HCT116 (cell line): Measurements from ENCODE around the gene ASAP3. TPM values are rescaled to one million over a fixed set of nuclear protein-coding genes. Genes with fewer than 3 reads are reported as not detected.

ENCODE experiments used
- ATAC-seq: fragments of 200-7000 bp; cut with Tn5 transposase; 2 replicates; pipeline ENCODE4 v1.9.1; 2020; ENCODE audit warnings: mild to moderate bottlenecking, moderate library complexity
- BruUV-seq: library from RNA; stranded (reverse); fragments of 400-500 nt; replicated peaks from 2 replicates; lab custom pipeline; 2021; lab: Mats Ljungman, UMichigan
- CTCF ChIA-PET: fragments of 300-600 bp; sonication (Branson Sonifier 250); formaldehyde crosslinking; loops from one replicate; lab custom pipeline; 2021; ENCODE audit warnings: antibody characterized with exemption; lab: Charles Lee
- POLR2A ChIA-PET: fragments of 300-600, 350-600 bp; sonication (Branson Sonifier 250); formaldehyde crosslinking; loops from one replicate; lab custom pipeline; 2021; ENCODE audit warnings: antibody characterized with exemption; lab: Charles Lee
- RAD21 ChIA-PET, 2 experiments: fragments of 300-600 bp; sonication (Branson Sonifier 250); formaldehyde crosslinking; loops; one replicate each; lab custom pipeline; 2023; ENCODE audit warnings: low total read pairs in 2 of 2; ENCODE audit not compliant: uncharacterized antibody in 2 of 2, unreplicated experiment in 2 of 2, low non-redundant PET in 1 of 2; lab: Charles Lee
- DNase-seq: peaks from one replicate; pipeline ENCODE4 v3.0.0-alpha.2; 2010; ENCODE audit warnings: low read depth, low spot score
- H2AFZ ChIP-seq: fragments of 200-600 bp; shearing (Covaris generic), sonication (generic); 2 replicates; pipeline ENCODE4 v1.6.1; 2017; ENCODE audit warnings: low read depth, mixed run types, mixed read lengths, antibody characterized with exemption, low read length; ENCODE audit not compliant: poor library complexity, severe bottlenecking
- H3K27ac ChIP-seq: 2 replicates; pipeline ENCODE4 v1.5.1; 2012; ENCODE audit warnings: low read depth, low read length
- H3K27me3 ChIP-seq: fragments of 200-600 bp; sonication (generic); 2 replicates; pipeline ENCODE4 v1.6.1; 2016; ENCODE audit warnings: mixed run types, low read length, mixed read lengths; ENCODE audit not compliant: insufficient read depth
- H3K36me3 ChIP-seq, 2 experiments: fragments of 200-500 bp in 1 of 2; fragments of 200-600 bp in 1 of 2; sonication (Bioruptor generic) in 1 of 2; sonication (generic) in 1 of 2; 2 replicates each; pipeline versions ENCODE4 v1.5.1 to v1.6.1; 2014 to 2016; ENCODE audit warnings: low read length in 2 of 2, inconsistent platforms in 1 of 2, mixed read lengths in 1 of 2, mixed run types in 1 of 2; ENCODE audit not compliant: insufficient read depth in 2 of 2, control insufficient read depth in 1 of 2
- H3K4me1 ChIP-seq, 2 experiments: fragments of 200-600 bp in 1 of 2; sonication (generic) in 1 of 2; 2 replicates each; pipeline versions ENCODE4 v1.5.1 to v1.6.1; 2012 to 2017; ENCODE audit warnings: low read length in 2 of 2, inconsistent platforms in 1 of 2, mild to moderate bottlenecking in 1 of 2, mixed read lengths in 1 of 2, mixed run types in 1 of 2, moderate library complexity in 1 of 2; ENCODE audit not compliant: insufficient read depth in 2 of 2, control insufficient read depth in 1 of 2
- H3K4me2 ChIP-seq: fragments of 200-600 bp; sonication (generic); 2 replicates; pipeline ENCODE4 v1.6.1; 2017; ENCODE audit warnings: mixed run types, low read length, mixed read lengths
- H3K4me3 ChIP-seq, 2 experiments: fragments of 200-600 bp in 1 of 2; sonication (generic) in 1 of 2; replicated peaks in 1 of 2; 2 replicates each; pipeline ENCODE4 v1.5.1; 2011 to 2016; ENCODE audit warnings: low read length in 2 of 2, control low read depth in 1 of 2, low read depth in 1 of 2, mild to moderate bottlenecking in 1 of 2, mixed read lengths in 1 of 2, mixed run types in 1 of 2
- H3K79me2 ChIP-seq: fragments of 200-600 bp; sonication (generic); 2 replicates; pipeline ENCODE4 v1.6.1; 2017; ENCODE audit warnings: mild to moderate bottlenecking, mixed run types, low read length, moderate library complexity, mixed read lengths; ENCODE audit not compliant: insufficient read depth
- H3K9ac ChIP-seq: fragments of 200-600 bp; sonication (generic); 2 replicates; pipeline ENCODE4 v1.6.1; 2016; ENCODE audit warnings: low read length, mixed read lengths
- H3K9me2 ChIP-seq: fragments of 200-600 bp; sonication (generic), shearing (Covaris generic); 2 replicates; pipeline ENCODE4 v1.6.1; 2017; ENCODE audit warnings: mixed run types, mild to moderate bottlenecking, moderate library complexity; ENCODE audit not compliant: insufficient read depth
- H3K9me3 ChIP-seq, 2 experiments: fragments of 200-500 bp in 1 of 2; fragments of 200-600 bp in 1 of 2; sonication (Bioruptor generic) in 1 of 2; sonication (generic) in 1 of 2; 2 replicates each; pipeline ENCODE4 v1.6.1; 2014 to 2017; ENCODE audit warnings: low read length in 2 of 2, mixed read lengths in 2 of 2, inconsistent platforms in 1 of 2, low read depth in 1 of 2, mild to moderate bottlenecking in 1 of 2, mixed run types in 1 of 2, moderate library complexity in 1 of 2; ENCODE audit not compliant: control insufficient read depth in 1 of 2, insufficient read depth in 1 of 2
- H4K20me1 ChIP-seq: fragments of 200-600 bp; sonication (generic), shearing (Covaris generic); 2 replicates; pipeline ENCODE4 v1.6.1; 2017; ENCODE audit warnings: mixed run types, mild to moderate bottlenecking, moderate library complexity; ENCODE audit not compliant: insufficient read depth
- CEBPB ChIP-seq: IDR thresholded peaks from 2 replicates; pipeline ENCODE4 v1.6.1; 2012; ENCODE audit warnings: low read depth
- EZH2phosphoT487 ChIP-seq: fragments of 200-600 bp; IDR thresholded peaks from 2 replicates; pipeline ENCODE4 v1.6.1; 2018; ENCODE audit warnings: antibody characterized with exemption, borderline replicate concordance
- POLR2AphosphoS5 ChIP-seq: IDR thresholded peaks from 2 replicates; pipeline ENCODE4 v1.6.1; 2011; ENCODE audit warnings: mild to moderate bottlenecking, low read depth, low read length, moderate library complexity
- SRF ChIP-seq: IDR thresholded peaks from 2 replicates; pipeline ENCODE4 v1.6.1; 2012; ENCODE audit warnings: low read depth
- TCF7L2 ChIP-seq: IDR thresholded peaks from 2 replicates; pipeline ENCODE4 v1.7.0; 2011; ENCODE audit warnings: borderline replicate concordance, inconsistent platforms; ENCODE audit not compliant: insufficient read depth, insufficient read length; ENCODE audit errors: extremely low read depth
- ZBTB33 ChIP-seq: IDR thresholded peaks from 2 replicates; pipeline ENCODE4 v1.6.1; 2011; ENCODE audit warnings: mild to moderate bottlenecking, low read length, moderate library complexity; ENCODE audit not compliant: insufficient replicate concordance; ENCODE audit errors: extremely low read depth
- ZNF274 ChIP-seq: fragments of 200-500 bp; sonication (Bioruptor generic); IDR thresholded peaks from 2 replicates; pipeline ENCODE4 v1.6.1; 2014; ENCODE audit warnings: mild to moderate bottlenecking, low read depth, low read length, inconsistent platforms
- intact Hi-C: fragments of 100-400 bp; cut with micrococcal nuclease; formaldehyde crosslinking; loops from 2 replicates; pipeline ENCODE4 v1.10.0; 2022
- total RNA-seq: library from RNA; stranded (reverse); gene quantifications from one replicate; pipeline ENCODE4 v1.2.1, GENCODE V29; 2021; ENCODE audit not compliant: unreplicated experiment
- TF ChIP-seq, protein P1 (sequence below): IDR thresholded peaks from 2 replicates; pipeline ENCODE4 v1.6.1; 2012; ENCODE audit warnings: low read depth
- TF ChIP-seq, protein P2 (sequence below): IDR thresholded peaks from 2 replicates; pipeline ENCODE4 v1.6.1; 2012

Gene ASAP3
- total RNA-seq, 1 experiment from 2014 or later, result 19.7 TPM

DNA sequence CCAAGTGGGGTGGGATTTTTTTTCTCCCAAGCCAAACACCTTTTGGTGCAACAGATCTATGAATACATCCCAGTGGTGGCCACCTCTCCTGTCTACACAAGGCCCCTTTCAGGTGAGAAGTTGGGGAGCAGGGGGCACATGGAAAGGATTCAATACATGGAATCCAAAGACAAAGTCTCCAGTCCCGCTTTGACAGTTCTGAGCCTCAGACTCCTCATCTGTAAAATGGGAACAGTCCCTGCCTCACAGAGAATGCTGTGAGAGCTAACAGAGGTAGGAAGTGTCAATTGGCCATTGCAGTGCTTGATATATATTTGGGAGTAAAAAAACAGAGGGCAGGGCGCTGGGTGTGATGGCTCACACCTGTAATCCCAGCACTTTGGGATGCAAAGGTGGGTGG, 87.6 kb downstream of the ASAP3 start:
- H3K27me3 ChIP-seq, result no peaks in the 10 kb centered on the region
- TF ChIP-seq CEBPB (no peak), SRF (no peak), ZBTB33 (no peak), TCF7L2 (no peak), ZNF274 (no peak), EZH2phosphoT487 (no peak), POLR2AphosphoS5 (no peak)
- TF ChIP-seq, protein P1, sequence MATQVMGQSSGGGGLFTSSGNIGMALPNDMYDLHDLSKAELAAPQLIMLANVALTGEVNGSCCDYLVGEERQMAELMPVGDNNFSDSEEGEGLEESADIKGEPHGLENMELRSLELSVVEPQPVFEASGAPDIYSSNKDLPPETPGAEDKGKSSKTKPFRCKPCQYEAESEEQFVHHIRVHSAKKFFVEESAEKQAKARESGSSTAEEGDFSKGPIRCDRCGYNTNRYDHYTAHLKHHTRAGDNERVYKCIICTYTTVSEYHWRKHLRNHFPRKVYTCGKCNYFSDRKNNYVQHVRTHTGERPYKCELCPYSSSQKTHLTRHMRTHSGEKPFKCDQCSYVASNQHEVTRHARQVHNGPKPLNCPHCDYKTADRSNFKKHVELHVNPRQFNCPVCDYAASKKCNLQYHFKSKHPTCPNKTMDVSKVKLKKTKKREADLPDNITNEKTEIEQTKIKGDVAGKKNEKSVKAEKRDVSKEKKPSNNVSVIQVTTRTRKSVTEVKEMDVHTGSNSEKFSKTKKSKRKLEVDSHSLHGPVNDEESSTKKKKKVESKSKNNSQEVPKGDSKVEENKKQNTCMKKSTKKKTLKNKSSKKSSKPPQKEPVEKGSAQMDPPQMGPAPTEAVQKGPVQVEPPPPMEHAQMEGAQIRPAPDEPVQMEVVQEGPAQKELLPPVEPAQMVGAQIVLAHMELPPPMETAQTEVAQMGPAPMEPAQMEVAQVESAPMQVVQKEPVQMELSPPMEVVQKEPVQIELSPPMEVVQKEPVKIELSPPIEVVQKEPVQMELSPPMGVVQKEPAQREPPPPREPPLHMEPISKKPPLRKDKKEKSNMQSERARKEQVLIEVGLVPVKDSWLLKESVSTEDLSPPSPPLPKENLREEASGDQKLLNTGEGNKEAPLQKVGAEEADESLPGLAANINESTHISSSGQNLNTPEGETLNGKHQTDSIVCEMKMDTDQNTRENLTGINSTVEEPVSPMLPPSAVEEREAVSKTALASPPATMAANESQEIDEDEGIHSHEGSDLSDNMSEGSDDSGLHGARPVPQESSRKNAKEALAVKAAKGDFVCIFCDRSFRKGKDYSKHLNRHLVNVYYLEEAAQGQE, result no peak
- TF ChIP-seq, protein P2, sequence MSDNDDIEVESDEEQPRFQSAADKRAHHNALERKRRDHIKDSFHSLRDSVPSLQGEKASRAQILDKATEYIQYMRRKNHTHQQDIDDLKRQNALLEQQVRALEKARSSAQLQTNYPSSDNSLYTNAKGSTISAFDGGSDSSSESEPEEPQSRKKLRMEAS, result no peak
- BruUV-seq, result no TSS peak
- no peaks in the 10 kb centered on the region for H3K9me3 ChIP-seq
- intact Hi-C loops, result no loop called here
- no peaks in the 10 kb centered on the region for H4K20me1 ChIP-seq
- ChIA-PET CTCF (no interaction called here), RAD21 (no interaction called here), POLR2A (interaction anchor here (0.6 kb wide), 1 partner anchor 100 kb away, joined by 3 read pairs; no protein-coding TSS in a partner anchor)
- H3K36me3 ChIP-seq, result no peaks in the 10 kb centered on the region
- H3K4me3 ChIP-seq, result no peak overlapping the region
- H3K79me2 ChIP-seq, result no peaks in the 10 kb centered on the region
- H2AFZ ChIP-seq, result no peak overlapping the region
- H3K4me2 ChIP-seq, result no peak overlapping the region
- H3K27ac ChIP-seq, result no peak overlapping the region
- H3K9me2 ChIP-seq, result no peaks in the 10 kb centered on the region
- H3K9ac ChIP-seq, result no peak overlapping the region
- ATAC-seq (no peak), DNase-seq (no peak)
- H3K4me1 ChIP-seq, result peaks cover 0 to 17% of the 10 kb centered on the region in 2 experiments; a peak in 3 of 4 replicates
